T-cell (primary cell): ENCODE data around the gene ARF6. TPM values are rescaled to one million over a fixed set of nuclear protein-coding genes. Genes with fewer than 3 reads are reported as not detected.

ENCODE experiments used
- ATAC-seq, 4 experiments: fragments of 200-7000 bp in 3 of 4; fragments of 150-1000 bp in 1 of 4; cut with Tn5 transposase; replicated peaks in 1 of 4; 1 replicate in 3 of 4; 2 replicates in 1 of 4; pipeline ENCODE4 v1.10.0; 2021; ENCODE audit warnings: moderate library complexity in 3 of 4, mild to moderate bottlenecking in 2 of 4, moderate number of reproducible peaks in 1 of 4
- CTCF ChIA-PET, 2 donors: fragments of 300-600 bp; sonication (Branson Sonifier 250); formaldehyde crosslinking; loops; one replicate each; lab custom pipeline; 2022; ENCODE audit warnings: antibody characterized with exemption in 2 of 2; lab: Charles Lee
- POLR2A ChIA-PET, 2 donors: fragments of 300-600 bp; sonication (Branson Sonifier 250); formaldehyde crosslinking; loops; one replicate each; lab custom pipeline; 2022; ENCODE audit warnings: antibody characterized with exemption in 2 of 2; lab: Charles Lee
- DNase-seq, 35 experiments: peaks; one replicate each; pipeline versions ENCODE4 v3.0.0 to v3.0.0-alpha.2; 2013 to 2023
- H3K27ac ChIP-seq: one replicate; pipeline ENCODE4 v1.5.1; 2013; ENCODE audit warnings: low read length
- H3K27me3 ChIP-seq, 2 experiments: replicated peaks in 1 of 2; 1 replicate in 1 of 2; 2 replicates in 1 of 2; pipeline versions ENCODE4 v1.6.1 to v1.7.0; 2013; ENCODE audit warnings: low read length in 1 of 2, mixed read lengths in 1 of 2; ENCODE audit not compliant: control insufficient read depth in 2 of 2, insufficient read depth in 2 of 2; ENCODE audit errors: extremely low read depth in 1 of 2
- H3K36me3 ChIP-seq, 2 donors: 1 replicate in 1 of 2; 2 replicates in 1 of 2; pipeline versions ENCODE4 v1.6.1 to v1.7.0; 2013; ENCODE audit warnings: low read length in 1 of 2; ENCODE audit not compliant: control insufficient read depth in 2 of 2, insufficient read depth in 1 of 2; ENCODE audit errors: extremely low read depth in 1 of 2
- H3K4me1 ChIP-seq, 2 experiments: 1 replicate in 1 of 2; 2 replicates in 1 of 2; pipeline versions ENCODE4 v1.6.1 to v1.7.0; 2013; ENCODE audit warnings: low read length in 2 of 2, mixed read lengths in 1 of 2; ENCODE audit not compliant: insufficient read depth in 2 of 2, control insufficient read depth in 1 of 2; ENCODE audit errors: extremely low read depth in 1 of 2
- H3K4me3 ChIP-seq, 2 donors: 1 replicate in 1 of 2; 2 replicates in 1 of 2; pipeline versions ENCODE4 v1.5.1 to v1.7.0; 2013; ENCODE audit warnings: mild to moderate bottlenecking in 2 of 2, low read length in 1 of 2, moderate library complexity in 1 of 2; ENCODE audit not compliant: control insufficient read depth in 1 of 2; ENCODE audit errors: extremely low read depth in 1 of 2
- H3K9me3 ChIP-seq: 2 replicates; pipeline ENCODE4 v1.7.0; 2013
- H3K27ac Mint-ChIP-seq, 2 donors: one replicate each; pipeline ENCODE4 v1.8.0; 2020 to 2021; ENCODE audit warnings: mild to moderate bottlenecking in 2 of 2, mixed read lengths in 2 of 2
- H3K27me3 Mint-ChIP-seq, 2 donors: one replicate each; pipeline ENCODE4 v1.8.0; 2021 to 2022; ENCODE audit warnings: mixed read lengths in 2 of 2
- H3K36me3 Mint-ChIP-seq: one replicate; pipeline ENCODE4 v1.8.0; 2021; ENCODE audit warnings: mixed read lengths
- H3K4me1 Mint-ChIP-seq, 3 donors: one replicate each; pipeline ENCODE4 v1.8.0; 2020 to 2022; ENCODE audit warnings: mixed read lengths in 3 of 3, mild to moderate bottlenecking in 1 of 3
- H3K4me3 Mint-ChIP-seq, 3 donors: one replicate each; pipeline ENCODE4 v1.8.0; 2020 to 2022; ENCODE audit warnings: mild to moderate bottlenecking in 3 of 3, mixed read lengths in 3 of 3, moderate library complexity in 3 of 3
- H3K9me3 Mint-ChIP-seq, 3 donors: one replicate each; pipeline ENCODE4 v1.8.0; 2020 to 2022; ENCODE audit warnings: mixed read lengths in 3 of 3
- WGBS: methylation state at CpG from one replicate; pipeline ENCODE4 v1.1.5; 2013; ENCODE audit warnings: missing lambda C conversion rate; ENCODE audit not compliant: insufficient coverage; 5-methylcytosine and 5-hydroxymethylcytosine counted together
- total RNA-seq, 35 experiments: library from RNA in 6 of 35; stranded (reverse) in 6 of 35; fragments of 120-200 nt in 1 of 35; gene quantifications; one replicate each; pipeline versions ENCODE4 v1.2.1 to v1.2.4 and lab custom pipeline; 2013 to 2026

The ARF6 gene
- total RNA-seq, 5 donors from 2014 or later (not counting 1 experiment from before 2014, with no cell fraction given), result 72.0 to 111 (median 93.6) TPM

GRCh38 chr14:49918706-49919105 lies 25.8 kb downstream of the ARF6 start:
- 100% methylated on average over 2 of the region's 2 CpGs for WGBS
- H3K36me3 Mint-ChIP-seq, result no peaks in the 10 kb centered on the region

GRCh38 chr14:49919825-49920659 lies 27.2 kb downstream of the ARF6 start:
- no peaks in the 10 kb centered on the region for H3K36me3 ChIP-seq
- Mint-ChIP-seq H3K27me3 (no peaks in the 10 kb centered on the region), H3K4me3 (no peak overlapping the region), H3K36me3 (no peaks in the 10 kb centered on the region), H3K4me1 (peaks cover 8 to 25% (median 10%) of the 10 kb centered on the region in 3 donors), H3K27ac (no peak overlapping the region), H3K9me3 (no peaks in the 10 kb centered on the region)
- ChIA-PET CTCF (interaction anchor here in 1 of 2 donors (0.6 kb wide), 1 partner anchor 115 kb away, joined by 3 read pairs; no protein-coding TSS in a partner anchor), POLR2A (no interaction called here)
- H3K4me3 ChIP-seq, result no peak overlapping the region
- H3K9me3 ChIP-seq, result no peaks in the 10 kb centered on the region
- no peak for DNase-seq
- no peaks in the 10 kb centered on the region for H3K4me1 ChIP-seq
- no peak overlapping the region for H3K27ac ChIP-seq
- no CpG with 5 or more reads among the region's 3 CpGs for WGBS
- H3K27me3 ChIP-seq, result no peaks in the 10 kb centered on the region
- ATAC-seq, result no peak

More at GRCh38 chr14:49918706-49919105, 25.8 kb downstream of the ARF6 start:
- no peaks in the 10 kb centered on the region for H3K9me3 ChIP-seq
- peaks cover 8 to 20% (median 8%) of the 10 kb centered on the region in 3 donors for H3K4me1 Mint-ChIP-seq
- no peaks in the 10 kb centered on the region for H3K36me3 ChIP-seq
- POLR2A ChIA-PET, result no interaction called here
- no peak overlapping the region for H3K4me3 ChIP-seq
- no peaks in the 10 kb centered on the region for H3K9me3 Mint-ChIP-seq
- no peak overlapping the region for H3K4me3 Mint-ChIP-seq
- CTCF ChIA-PET, result interaction anchor here in 1 of 2 donors (0.5 kb wide), 1 partner anchor 21 kb away, joined by 4 read pairs; no protein-coding TSS in a partner anchor
- ATAC-seq (no peak), DNase-seq (no peak)
- no peaks in the 10 kb centered on the region for H3K27me3 Mint-ChIP-seq
- no peak overlapping the region for H3K27ac Mint-ChIP-seq
- H3K27ac ChIP-seq, result no peak overlapping the region
- no peaks in the 10 kb centered on the region for H3K4me1 ChIP-seq
- no peaks in the 10 kb centered on the region for H3K27me3 ChIP-seq

- ChIA-PET POLR2A (no interaction called here), CTCF (no interaction called here)
- ATAC-seq, result no peak
- Mint-ChIP-seq H3K4me1 (peaks cover 5 to 25% (median 8%) of the 10 kb centered on the region in 3 donors), H3K4me3 (no peak overlapping the region), H3K27me3 (no peaks in the 10 kb centered on the region), H3K27ac (no peak overlapping the region), H3K9me3 (no peaks in the 10 kb centered on the region), H3K36me3 (no peaks in the 10 kb centered on the region)
- Histone ChIP-seq H3K4me3 (no peak overlapping the region), H3K27me3 (no peaks in the 10 kb centered on the region), H3K9me3 (no peaks in the 10 kb centered on the region), H3K36me3 (no peaks in the 10 kb centered on the region), H3K27ac (no peak overlapping the region), H3K4me1 (no peaks in the 10 kb centered on the region)
- no peak for DNase-seq
- no CpG with 5 or more reads among the region's 2 CpGs for WGBS
Measured at GRCh38 chr14:49920935-49921334, 28.1 kb downstream of the ARF6 start.

GRCh38 chr14:49921401-49921800 lies 28.5 kb downstream of the ARF6 start:
- no peaks in the 10 kb centered on the region for H3K9me3 ChIP-seq
- POLR2A ChIA-PET, result no interaction called here
- no CpG with 5 or more reads among the region's 1 CpG for WGBS
- no peaks in the 10 kb centered on the region for H3K27me3 ChIP-seq
- CTCF ChIA-PET, result no interaction called here
- Mint-ChIP-seq H3K36me3 (no peaks in the 10 kb centered on the region), H3K9me3 (no peaks in the 10 kb centered on the region), H3K27ac (no peak overlapping the region), H3K27me3 (no peaks in the 10 kb centered on the region), H3K4me3 (no peak overlapping the region), H3K4me1 (peaks cover 5 to 25% (median 8%) of the 10 kb centered on the region in 3 donors)
- no peak for ATAC-seq
- DNase-seq, result no peak
- no peaks in the 10 kb centered on the region for H3K4me1 ChIP-seq
- no peak overlapping the region for H3K4me3 ChIP-seq
- H3K36me3 ChIP-seq, result no peaks in the 10 kb centered on the region
- no peak overlapping the region for H3K27ac ChIP-seq

- no peak for DNase-seq
- Histone ChIP-seq H3K9me3 (no peaks in the 10 kb centered on the region), H3K4me1 (no peaks in the 10 kb centered on the region), H3K27me3 (no peaks in the 10 kb centered on the region), H3K4me3 (no peak overlapping the region), H3K27ac (no peak overlapping the region), H3K36me3 (no peaks in the 10 kb centered on the region)
- Mint-ChIP-seq H3K27ac (peak overlapping the region; percentile 39 to 44), H3K36me3 (no peaks in the 10 kb centered on the region), H3K4me3 (no peak overlapping the region), H3K4me1 (peaks cover 5 to 23% (median 8%) of the 10 kb centered on the region in 3 donors), H3K27me3 (no peaks in the 10 kb centered on the region), H3K9me3 (no peaks in the 10 kb centered on the region)
- ChIA-PET CTCF (interaction anchor here (0.6 kb wide), 3 partner anchors 122 to 368 kb away, joined by 3 to 6 read pairs (median 5); no protein-coding TSS in a partner anchor), POLR2A (no interaction called here)
- ATAC-seq, result no peak
- no CpG with 5 or more reads among the region's 1 CpG for whole genome bisulfite sequencing
Measured at GRCh38 chr14:49923442-49923841, 30.6 kb downstream of the ARF6 start.

GRCh38 chr14:49923881-49924280 lies 31.0 kb downstream of the ARF6 start:
- Mint-ChIP-seq H3K9me3 (no peaks in the 10 kb centered on the region), H3K27me3 (no peaks in the 10 kb centered on the region), H3K36me3 (no peaks in the 10 kb centered on the region), H3K4me3 (no peak overlapping the region), H3K4me1 (peaks cover 5 to 23% (median 8%) of the 10 kb centered on the region in 3 donors), H3K27ac (peak overlapping the region in 1 of 2 donors; percentile 39)
- H3K4me3 ChIP-seq, result no peak overlapping the region
- no peaks in the 10 kb centered on the region for H3K36me3 ChIP-seq
- POLR2A ChIA-PET, result no interaction called here
- H3K4me1 ChIP-seq, result no peaks in the 10 kb centered on the region
- no peaks in the 10 kb centered on the region for H3K9me3 ChIP-seq
- H3K27ac ChIP-seq, result no peak overlapping the region
- CTCF ChIA-PET, result interaction anchor here (0.6 kb wide), 4 partner anchors 121 to 850 kb away, joined by 3 to 6 read pairs (median 6); no protein-coding TSS in a partner anchor
- ATAC-seq, result peak in 1 of 4 experiments; percentile 41
- 71% methylated on average over 4 of the region's 4 CpGs for WGBS
- no peak for DNase-seq
- H3K27me3 ChIP-seq, result no peaks in the 10 kb centered on the region
